Activated CD8-positive, alpha-beta memory T cell treated with anti-CD3 and anti-CD28 coated beads, Interleukin-2, amount 50 U/mL, for 1 hour (primary cell): ENCODE data around the gene ESYT3.
"Not testable (repeated sequence)": the region's sequence is repeated elsewhere in the genome, so short reads cannot be mapped to it uniquely, and the experiment has no call there.

Source experiments
- DNase-seq: peaks from one replicate; pipeline ENCODE4 v3.0.0-alpha.2; 2020; ENCODE audit errors: extremely low read depth

Gene ESYT3

DNA sequence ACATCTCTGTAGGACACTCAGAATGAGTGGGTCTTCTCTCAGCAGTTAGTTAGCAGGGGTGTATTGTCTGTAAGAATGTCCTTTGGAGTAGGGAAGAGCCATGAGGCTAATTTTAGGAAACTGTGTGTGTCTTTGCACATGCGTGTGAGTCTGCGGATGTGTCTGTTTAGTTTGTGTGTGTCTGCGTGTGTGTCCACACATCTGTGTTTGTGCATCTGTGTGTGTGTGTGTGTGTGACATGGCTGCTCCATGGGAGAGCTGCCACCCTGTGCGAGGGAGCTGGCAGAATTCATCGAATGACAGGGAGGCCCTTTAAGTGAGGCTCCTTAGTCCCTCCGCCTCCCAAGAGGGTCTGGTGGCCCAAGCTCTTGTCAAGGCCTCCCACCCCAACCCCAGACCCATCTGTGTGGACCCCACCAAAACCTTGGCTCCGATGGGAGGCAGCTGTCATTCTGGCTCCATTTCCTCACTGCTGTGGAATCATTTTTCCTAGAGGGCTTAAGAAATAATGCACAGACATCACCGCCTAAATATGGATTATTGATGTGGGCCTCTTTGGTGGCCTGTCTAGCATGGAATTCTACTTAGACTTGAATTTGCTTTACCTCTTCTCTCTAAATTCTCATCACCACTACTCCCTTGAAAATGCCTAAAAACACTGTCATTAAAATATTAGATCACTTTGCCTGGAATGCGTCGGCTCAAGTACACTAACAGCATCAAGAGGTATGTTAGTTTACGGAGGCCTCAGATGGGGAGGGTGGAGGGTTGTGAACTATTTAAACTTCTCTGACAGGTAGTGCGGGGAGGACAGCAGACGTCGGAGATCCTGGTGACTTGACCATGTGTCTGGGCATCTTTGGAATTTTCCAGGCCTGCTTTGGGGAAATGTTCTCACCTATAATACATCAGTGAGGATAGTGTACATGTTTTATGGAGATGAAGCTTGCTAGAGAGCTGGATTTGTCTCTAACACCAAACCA lies 9.4 kb downstream of the ESYT3 start:
- DNase-seq = no peak

DNA sequence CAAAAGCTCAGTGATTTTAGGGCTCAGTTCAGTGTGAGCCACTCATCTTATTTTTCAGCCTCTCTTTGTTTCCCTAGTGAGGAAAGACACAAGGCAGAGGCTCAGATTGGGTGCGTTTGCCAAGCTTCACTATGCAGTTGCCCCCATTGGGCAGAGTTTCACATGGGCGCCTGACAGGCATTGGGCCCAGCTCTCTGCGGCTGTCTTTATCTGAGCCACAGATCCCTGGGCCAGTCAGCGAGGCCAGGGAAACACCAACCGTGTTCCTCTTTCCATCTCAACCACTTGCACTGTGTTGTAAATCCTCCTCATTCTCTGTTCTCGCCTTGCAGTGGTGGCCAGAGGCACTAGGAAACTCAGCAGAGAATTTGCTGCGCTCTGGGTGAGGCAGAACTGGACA lies 10.8 kb downstream of the ESYT3 start:
- DNase-seq = no peak

DNA sequence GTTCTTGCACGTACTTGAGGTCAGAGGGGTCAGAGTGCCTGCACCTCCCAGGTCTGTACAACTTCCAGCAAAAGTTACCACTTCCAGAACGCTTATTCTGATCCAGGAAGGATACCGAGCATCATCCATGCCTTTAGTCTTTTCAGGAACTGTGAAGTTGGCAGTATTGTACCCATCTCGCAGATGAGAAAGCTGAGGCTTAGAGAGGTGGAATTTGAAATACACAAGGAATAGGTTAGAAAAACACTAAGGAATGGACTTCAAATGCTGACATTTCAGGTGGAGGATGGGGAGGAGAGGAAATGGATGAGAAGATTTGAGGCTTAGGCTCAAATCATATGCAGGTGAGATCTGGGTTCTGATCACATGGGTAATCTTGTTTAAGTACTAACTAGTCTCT lies 11.2 kb downstream of the ESYT3 start:
- no peak for DNase-seq

DNA sequence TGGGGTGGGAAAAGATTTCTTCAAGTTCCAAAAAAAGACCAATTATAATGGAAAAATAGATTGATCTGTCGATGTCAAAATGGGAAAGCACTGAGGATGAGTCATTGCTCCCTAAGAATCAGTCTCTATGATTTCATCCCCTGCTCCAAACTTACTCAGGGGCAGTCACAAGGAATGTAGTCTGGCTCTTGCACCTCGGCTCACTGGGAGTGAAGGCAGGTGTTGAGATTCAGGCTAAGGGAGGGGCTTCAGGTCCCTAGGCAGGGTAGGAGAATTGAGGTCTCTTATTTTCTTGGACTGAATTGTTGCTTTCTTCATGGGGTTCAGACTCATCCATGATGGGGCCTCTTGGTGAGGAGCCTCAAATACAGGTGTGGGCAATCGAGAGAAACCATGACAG lies 14.2 kb downstream of the ESYT3 start:
- DNase-seq = no peak

DNA sequence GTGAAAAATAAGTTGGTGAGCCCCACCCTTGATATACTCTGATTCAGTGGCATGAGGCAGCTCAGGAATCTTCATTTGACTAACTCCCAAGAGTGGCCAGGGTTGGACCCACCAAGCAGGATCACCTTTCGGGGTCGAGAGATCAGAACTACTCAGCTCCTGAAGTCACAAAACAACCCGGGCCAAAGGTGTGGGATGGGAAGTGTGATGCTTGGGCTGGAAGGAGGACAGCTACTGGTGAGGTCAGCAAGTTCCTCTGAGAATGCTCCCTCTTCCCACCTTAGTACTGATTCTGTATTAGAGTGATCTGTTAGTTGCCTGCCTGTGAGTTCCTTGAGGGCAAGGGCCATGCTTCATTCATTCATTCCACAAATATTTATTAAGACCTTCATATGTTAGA lies 15.1 kb downstream of the ESYT3 start:
- no peak for DNase-seq

DNA sequence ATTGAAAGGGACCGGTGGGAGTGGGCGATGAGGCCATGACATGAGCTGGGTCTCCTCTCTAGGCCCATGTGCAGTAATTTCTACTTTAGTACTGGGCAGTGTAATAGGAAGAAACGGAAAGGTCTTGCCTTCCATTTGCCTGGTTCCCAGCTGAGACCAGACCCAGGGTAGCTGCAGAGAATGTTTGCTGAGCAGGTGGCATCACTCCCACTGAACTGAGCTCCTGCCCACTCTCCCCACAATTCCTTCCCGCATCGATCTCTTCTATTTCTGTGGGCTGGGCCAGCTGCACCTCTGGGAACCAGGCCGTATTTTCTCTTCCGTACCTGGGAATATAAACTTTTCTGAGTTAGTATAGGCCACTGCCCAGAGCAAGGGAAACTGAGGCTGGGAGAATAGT lies 15.8 kb downstream of the ESYT3 start:
- DNase-seq = no peak

DNA sequence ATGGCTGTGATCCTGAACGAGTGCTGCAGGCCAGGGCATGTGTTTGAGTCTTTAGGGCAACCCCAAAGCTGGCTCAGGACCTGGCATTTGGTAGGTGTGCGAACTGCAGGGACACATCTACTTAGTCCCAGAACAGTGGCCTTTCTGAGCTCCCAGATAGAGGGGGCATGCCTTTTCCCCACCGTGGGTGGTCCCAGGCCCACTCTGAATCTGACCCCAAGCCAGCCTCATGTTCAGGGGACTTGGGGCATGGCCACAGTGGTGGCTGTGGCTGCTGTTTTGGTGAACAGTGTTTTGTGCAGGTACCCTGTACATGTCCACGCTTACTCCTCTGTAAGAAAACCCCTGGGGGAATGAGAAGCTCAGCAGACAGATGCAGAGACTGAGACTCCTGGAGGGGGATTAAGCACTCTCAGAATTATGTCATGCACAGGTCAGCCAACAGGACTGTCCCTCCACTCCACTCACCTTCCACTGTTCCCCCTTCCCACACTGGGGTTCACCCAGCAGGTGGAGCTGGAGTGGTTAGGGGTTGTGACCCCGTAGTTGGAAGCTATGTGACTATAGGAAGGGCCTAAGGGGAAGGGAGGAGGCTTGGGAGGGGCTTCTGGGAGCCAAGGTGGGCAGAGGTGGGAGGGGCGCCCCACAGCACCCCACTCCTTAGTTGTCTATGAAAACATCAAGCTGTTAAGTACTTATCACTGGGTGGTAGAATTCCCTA lies 16.4 kb downstream of the ESYT3 start:
- DNase-seq = no peak

DNA sequence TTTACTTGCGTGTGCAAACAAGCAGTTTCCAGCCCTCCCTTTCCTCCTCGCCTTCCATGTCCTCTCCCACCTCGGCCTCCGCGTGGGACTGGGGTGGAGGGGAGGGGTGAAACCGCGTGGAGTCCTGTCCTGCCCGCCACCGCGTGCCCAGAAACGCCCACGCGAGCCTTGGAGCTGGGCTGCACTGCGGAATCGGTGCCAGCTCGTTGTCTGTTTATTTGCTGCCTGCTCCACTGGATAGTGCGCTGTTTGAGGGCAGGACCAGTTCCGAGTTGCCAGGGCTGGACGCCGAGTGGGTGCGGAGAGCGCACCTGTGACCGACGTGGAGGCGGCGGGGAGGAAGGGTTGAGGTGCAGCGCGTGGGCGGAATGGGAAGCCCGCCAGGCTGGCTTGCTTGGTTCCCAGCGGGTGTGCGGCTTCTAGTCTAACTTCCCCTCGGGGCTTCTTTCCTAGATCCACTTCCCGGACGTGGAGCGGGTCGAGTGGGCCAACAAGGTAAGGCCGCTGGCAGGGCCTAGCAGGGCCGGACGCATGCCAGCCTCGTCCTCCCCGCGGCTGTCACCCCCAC lies 17.3 kb downstream of the ESYT3 start:
- no peak for DNase-seq

DNA sequence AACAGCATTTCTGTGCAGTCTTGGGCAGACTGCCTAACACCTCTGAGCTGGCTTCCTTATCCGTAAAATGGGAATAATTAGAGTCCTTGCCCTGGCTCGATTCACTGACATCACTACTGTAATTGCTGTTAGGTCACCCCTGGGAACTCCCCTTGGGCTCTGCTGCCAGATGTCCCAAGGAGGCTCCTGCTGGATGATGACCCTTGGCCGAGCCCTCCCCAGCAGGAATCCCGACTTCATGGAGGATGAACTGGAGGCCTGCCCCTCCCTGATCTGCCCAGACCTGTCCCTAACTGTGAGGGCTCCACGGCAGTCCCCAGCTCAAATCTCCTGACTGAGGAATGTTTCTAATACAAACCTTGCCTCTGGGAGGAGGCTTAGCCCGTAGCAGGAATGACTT lies 18.0 kb downstream of the ESYT3 start:
- no peak for DNase-seq

DNA sequence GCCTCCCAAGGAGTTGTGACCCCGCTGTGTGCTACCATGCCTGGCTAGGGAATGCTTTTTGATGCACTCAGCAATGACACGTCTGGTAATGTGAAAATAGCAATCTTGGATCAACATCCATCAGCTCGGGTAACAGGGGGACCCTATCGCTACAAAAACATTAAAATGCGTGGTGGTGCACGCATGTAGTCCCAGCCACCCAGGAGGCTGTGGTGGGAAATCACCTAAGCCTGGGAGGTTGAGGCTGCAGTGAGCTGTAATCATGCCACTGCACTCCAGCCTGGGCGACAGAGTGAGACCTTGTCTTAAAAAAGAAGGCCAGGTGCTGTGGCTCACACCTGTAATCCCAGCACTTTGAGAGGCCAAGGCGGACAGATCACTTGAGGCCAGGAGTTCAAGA lies 19.5 kb downstream of the ESYT3 start:
- not testable (repeated sequence) for DNase-seq

DNA sequence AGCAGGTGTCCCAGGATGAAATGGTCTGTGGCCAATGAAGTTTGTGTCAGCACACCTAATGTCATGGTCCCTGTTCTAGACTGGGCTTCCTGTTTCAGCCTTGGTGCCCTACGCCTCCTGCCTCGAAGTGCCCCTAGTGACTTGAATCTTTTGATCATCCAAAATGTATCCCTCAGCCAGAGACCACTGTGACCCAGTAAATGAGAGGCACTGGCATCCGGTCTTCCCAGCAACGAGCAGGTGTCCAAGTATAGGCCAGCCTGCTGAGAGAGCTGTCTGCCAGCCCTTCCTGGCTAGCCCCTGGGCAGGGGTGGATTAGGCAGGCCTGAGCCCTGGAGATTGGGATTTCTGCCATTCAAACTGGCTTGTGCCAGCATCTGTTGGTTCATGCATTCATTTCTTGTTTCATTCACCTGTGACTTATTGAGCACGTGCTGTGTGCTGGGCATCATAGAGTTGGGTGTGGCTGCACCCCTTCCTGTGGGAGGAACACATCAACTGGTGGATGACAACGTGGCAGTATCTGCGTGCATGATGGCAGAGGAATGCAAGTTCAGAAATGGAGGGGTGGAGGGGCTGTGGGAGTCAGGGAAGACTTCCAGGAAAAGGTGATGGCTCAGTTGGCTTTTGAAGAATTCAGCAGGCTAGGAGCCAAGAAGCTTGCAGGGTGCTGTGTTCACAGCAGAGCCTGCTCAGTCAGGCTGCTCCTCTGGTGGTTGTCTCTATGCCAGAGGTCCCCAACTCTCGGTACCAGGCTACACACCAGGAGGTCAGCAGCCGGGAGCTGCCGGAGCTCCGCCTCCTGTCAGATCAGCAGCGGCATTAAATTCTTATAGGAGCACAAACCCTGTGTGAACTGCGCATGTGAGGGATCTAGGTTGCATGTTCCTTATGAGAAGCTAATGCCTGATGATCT lies 21.6 kb downstream of the ESYT3 start:
- no peak for DNase-seq

DNA sequence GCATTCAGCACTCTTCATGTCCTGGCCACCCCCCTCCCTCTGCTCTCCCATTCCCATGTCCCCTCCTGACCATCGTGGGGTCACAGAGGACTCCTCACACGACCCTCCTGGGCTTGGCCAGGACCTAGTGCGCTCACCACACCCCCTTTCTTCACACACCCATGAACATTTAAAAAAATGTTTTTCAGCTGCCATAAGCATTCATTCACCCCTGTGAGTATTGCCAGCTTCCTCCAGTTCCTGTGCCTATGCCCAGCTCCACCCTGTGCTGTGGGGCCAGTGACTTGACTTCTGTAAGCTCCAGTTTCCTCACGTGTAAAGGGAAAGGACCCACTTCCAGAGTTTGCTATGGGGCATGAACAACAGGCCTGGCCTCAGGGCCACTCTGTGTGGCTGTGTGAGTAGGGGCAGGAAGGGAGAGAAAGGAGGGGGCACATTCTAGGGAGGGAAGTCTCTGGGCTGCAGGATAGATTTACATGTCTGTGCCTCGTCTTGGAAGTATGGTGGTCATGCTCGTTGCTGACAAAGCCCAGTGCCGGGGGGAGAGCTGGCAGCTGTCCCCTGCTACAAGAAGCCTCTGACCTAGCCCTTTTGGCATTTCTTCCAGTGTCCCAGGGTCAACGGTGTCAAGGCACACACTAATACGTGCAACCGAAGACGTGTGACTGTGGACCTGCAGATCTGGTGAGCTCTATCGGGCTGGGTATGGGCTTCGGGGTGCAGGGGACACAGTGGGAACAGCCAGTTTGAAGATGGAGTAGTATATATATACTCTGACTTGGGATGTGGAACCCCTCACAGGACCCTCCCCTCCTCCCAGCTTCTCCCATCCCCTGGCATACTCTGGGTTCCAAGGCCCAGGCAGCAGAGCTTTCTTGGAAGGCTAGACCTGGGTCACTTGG lies 22.8 kb downstream of the ESYT3 start:
- DNase-seq = no peak

DNA sequence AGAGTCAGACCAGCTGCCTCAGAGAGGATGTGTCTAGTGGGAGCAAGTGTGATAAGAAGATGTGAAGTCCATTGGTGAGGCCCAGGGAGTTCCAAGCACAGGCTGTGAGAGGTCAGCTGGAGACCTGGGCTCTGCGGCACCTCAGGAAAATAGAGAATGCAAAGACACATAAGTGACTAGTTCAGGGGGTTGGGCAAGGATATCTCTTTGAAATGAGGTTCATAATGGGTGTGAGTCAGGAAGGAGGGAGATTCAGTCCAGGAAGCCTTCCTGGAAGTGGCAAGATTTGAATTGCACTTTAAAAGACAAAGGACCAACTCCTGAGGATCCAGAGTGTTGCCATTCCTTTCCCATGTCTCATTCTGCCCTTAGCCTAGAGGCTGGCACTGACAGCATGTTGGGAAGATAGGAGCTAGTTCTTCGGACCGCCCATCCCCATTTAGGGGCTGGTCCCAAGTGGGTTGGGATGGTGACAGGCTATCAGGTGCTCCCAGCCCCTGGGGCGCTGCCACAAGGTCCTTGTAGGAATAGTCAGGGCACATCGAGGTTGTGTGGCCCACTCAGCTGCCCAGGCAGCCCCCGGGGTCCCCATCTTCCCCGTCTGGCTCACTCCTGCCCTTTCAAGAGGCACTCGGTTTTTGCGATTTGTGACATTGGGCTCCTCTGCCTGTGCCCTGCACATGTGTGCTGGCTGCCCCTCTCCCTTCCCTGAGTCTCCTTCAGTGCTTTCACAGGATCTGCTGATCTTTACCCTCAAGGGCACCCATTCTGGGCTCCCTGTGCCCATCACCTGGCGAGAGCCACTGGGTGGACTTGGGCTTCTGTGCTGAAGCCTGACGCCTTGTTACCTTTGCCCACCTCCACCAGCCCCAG lies 23.7 kb downstream of the ESYT3 start:
- DNase-seq = no peak

DNA sequence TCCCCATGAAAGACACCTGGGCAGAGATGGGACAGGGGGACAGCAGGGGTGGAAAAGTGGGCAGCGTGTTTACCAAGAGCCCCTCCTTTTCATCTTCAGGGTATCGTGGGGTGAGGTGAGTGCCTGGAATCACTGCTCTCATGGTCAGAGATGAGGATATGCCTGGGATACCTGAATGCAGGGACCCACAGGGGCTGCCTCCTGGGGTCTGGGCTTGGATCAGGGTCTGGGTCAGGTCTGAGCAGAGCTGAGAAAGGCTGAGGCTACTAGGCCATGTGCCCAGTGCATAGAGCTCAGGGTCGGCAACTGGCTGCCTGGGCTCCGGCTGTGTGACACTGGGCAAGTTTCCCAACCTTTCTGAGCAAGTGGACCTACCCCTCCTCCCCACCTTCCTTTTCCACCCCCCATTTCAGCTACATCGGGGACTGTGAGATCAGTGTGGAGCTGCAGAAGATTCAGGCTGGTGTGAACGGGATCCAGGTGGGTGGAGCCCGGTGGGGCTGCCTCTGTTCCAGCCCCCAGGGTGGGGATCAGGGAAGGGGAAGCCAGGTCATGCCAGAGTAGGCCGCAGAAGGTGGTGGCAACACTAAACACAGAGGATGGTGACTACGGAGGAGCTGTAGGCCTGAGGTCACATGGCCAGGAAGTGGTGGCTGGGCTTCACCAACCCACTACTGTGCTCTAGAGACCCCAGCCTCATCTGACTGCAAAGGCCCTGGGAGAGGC lies 24.5 kb downstream of the ESYT3 start:
- no peak for DNase-seq

DNA sequence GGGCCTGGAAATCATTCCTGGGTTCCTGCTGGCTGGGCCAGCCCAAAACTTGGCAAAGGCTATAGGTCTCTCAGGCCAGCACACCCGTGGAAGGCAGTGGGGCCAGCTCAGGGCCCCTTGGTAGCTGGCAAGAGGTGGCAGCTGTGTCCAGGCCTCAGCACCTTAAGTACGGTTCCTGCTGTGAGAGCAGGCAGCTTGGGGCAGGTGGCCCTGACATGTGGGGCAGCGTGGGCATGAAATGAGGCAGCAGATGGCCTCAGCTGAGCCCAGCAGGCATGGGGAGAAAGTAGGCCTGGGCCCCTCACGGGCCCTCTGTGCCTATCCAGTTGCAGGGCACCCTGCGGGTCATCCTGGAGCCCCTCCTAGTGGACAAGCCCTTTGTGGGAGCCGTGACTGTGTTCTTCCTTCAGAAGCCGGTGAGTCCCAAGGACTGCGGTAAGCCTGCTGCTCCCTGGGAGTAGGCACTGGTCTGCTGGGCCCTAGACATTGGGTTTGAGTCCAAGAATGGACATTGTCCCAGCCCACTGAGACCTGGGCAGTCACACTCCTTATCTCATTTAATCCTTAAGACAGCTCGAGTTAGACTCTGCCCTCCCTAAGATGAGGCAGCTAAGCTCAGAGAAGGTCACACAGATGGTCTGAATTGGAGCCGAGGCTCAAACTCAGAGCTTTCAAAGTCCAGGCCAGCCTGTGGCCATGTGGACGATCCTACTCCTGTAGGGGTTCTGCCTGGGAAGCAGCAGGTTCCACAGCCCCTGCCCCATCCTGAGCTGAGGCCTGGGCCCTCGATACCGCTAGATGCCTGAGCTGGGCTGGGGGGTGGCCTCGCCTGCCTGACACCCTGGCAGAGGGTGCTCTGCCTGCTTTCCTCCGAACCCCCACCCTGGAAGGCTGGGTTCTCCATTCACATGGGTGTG lies 25.5 kb downstream of the ESYT3 start:
- no peak for DNase-seq

DNA sequence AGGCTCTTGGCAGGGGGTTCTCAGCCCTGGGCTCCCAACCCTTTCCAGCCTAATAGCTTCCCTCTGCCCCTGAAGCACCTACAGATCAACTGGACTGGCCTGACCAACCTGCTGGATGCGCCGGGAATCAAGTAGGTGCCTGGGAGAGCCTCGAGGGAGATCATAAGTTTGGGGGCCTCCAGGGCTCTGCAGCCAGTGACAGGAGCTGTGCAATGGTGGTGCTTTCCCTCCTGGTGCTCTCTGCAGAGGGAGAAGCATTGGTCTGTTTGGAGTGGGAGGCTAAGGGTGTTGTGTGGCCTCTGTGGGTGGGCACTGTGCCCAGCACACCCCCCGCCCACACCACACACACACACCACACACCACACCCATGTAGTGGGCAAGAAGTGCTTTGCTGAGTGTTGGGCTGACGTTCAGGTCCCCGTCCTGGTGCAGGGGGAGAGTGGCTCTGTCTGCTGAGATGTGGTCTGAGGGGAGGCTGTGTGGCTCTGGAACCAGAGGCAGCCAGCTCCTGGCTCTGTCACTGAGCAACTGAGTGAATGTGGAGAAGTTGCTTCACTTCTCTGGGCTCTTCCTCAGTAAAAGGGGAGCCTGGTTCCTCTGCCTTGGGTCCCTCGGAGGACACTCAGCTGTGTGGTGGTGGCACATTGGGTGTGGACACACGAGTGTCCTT lies 26.3 kb downstream of the ESYT3 start:
- no peak for DNase-seq

DNA sequence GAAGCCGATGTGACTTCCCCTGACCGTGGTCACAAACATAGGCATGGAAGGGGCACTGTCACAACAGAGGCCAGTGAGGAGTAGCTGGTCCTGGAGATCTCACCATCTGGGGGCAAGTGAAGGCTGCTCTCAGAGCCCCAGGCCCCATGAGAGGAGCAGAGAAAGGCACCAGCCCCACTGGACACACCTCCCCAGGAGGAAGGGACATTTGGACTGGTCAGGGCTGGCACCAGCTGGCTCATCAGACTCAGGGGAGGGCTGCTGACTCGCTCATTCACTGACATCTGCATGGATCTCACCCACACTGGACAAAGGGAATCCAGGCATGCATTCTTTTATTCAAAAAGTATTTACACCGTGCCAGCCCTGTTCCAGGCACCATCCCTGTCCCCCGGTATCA lies 26.8 kb downstream of the ESYT3 start:
- no peak for DNase-seq
